Activated CD8-positive, alpha-beta T cell treated with anti-CD3 and anti-CD28 coated beads for 36 hours (primary cell): Measurements from ENCODE around the gene DMPK. TPM values are rescaled to one million over a fixed set of nuclear protein-coding genes. Genes with fewer than 3 reads are reported as not detected.

Source experiments
- ATAC-seq: fragments of 200-7000 bp; cut with Tn5 transposase; one replicate; pipeline ENCODE4 v1.10.0; 2021; ENCODE audit warnings: mild to moderate bottlenecking, moderate library complexity
- CTCF ChIA-PET: fragments of 350-600 bp; sonication (Branson Sonifier 250); formaldehyde crosslinking; loops from one replicate; lab custom pipeline; 2021; ENCODE audit warnings: antibody characterized with exemption; lab: Charles Lee
- POLR2A ChIA-PET: fragments of 350-600 bp; sonication (Branson Sonifier 250); formaldehyde crosslinking; loops from one replicate; lab custom pipeline; 2021; ENCODE audit warnings: antibody characterized with exemption; lab: Charles Lee
- DNase-seq: peaks from one replicate; pipeline ENCODE4 v3.0.0-alpha.2; 2020
- H3K27ac Mint-ChIP-seq: one replicate; pipeline ENCODE4 v1.8.0; 2021; ENCODE audit warnings: mild to moderate bottlenecking, mixed read lengths
- H3K27me3 Mint-ChIP-seq: one replicate; pipeline ENCODE4 v1.8.0; 2021; ENCODE audit warnings: mixed read lengths
- H3K36me3 Mint-ChIP-seq: one replicate; pipeline ENCODE4 v1.8.0; 2021; ENCODE audit warnings: low read depth, mixed read lengths
- H3K4me1 Mint-ChIP-seq: one replicate; pipeline ENCODE4 v1.8.0; 2021; ENCODE audit warnings: low read depth, mixed read lengths
- H3K4me3 Mint-ChIP-seq: one replicate; pipeline ENCODE4 v1.8.0; 2021; ENCODE audit warnings: mild to moderate bottlenecking, moderate library complexity, mixed read lengths
- H3K9me3 Mint-ChIP-seq: one replicate; pipeline ENCODE4 v1.8.0; 2021; ENCODE audit warnings: mixed read lengths
- intact Hi-C: fragments of 100-400 bp; cut with micrococcal nuclease; formaldehyde crosslinking; loops from one replicate; pipeline ENCODE4 v1.10.0; 2022
- total RNA-seq, 2 experiments: library from RNA; stranded (reverse); gene quantifications; one replicate each; pipeline ENCODE4 v1.2.3, GENCODE V29; 2021
- TF ChIP-seq, protein P1 (sequence below): fragments of 200-600 bp; IDR thresholded peaks from one replicate; pipeline ENCODE4 v1.8.0; 2022; ENCODE audit warnings: antibody characterized with exemption, mild to moderate bottlenecking

DMPK gene
- total RNA-seq, 2 experiments from 2014 or later: 5.8 to 8.0 TPM

DNA sequence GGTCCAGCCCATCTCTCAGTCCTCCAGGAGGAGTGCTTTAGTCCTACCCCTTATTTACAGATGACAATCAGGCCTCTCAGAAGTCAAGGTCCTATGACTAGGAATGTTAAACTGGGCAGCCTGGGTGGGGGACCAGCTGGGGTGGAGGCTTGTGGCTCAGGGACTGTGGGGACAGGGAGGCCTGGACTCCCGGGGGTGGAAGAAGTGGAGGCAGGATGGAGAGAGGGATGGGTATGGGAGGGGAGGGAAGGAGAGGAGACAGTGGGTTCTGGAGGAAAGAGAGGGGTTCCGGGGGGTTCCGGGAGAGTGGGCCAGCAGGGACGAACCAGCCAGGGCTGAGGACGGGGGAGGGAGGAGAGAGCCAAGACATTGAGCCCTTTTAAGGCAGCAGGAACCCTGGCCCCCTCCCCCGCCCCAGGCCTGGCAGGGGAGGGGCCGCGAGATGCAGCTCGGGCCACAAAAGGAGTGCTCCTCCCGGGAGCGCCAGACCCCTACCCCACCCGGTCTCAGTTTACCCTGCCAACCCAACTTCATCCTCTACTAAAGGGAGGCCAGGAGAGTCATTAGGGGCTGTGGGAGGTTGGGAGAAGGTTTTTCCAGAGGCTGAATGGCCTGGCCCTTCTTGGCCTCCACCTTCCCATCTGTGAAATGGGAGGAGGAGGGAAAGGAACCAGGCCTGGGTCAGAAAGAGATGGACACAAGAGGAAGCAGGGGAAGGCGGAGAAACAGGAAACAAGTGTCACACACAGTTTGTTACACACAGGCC, 1.7 kb downstream of the DMPK start:
- no peak for DNase-seq
- peaks cover 11% of the 10 kb centered on the region for H3K36me3 Mint-ChIP-seq
- TF ChIP-seq, protein P1, sequence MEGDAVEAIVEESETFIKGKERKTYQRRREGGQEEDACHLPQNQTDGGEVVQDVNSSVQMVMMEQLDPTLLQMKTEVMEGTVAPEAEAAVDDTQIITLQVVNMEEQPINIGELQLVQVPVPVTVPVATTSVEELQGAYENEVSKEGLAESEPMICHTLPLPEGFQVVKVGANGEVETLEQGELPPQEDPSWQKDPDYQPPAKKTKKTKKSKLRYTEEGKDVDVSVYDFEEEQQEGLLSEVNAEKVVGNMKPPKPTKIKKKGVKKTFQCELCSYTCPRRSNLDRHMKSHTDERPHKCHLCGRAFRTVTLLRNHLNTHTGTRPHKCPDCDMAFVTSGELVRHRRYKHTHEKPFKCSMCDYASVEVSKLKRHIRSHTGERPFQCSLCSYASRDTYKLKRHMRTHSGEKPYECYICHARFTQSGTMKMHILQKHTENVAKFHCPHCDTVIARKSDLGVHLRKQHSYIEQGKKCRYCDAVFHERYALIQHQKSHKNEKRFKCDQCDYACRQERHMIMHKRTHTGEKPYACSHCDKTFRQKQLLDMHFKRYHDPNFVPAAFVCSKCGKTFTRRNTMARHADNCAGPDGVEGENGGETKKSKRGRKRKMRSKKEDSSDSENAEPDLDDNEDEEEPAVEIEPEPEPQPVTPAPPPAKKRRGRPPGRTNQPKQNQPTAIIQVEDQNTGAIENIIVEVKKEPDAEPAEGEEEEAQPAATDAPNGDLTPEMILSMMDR: no peak
- intact Hi-C loops: no loop called here
- peaks cover 29% of the 10 kb centered on the region for H3K27me3 Mint-ChIP-seq
- peaks cover 17% of the 10 kb centered on the region for H3K4me1 Mint-ChIP-seq
- H3K27ac Mint-ChIP-seq: no peak overlapping the region
- ChIA-PET POLR2A (interaction anchor here (0.8 to 2.5 kb wide), 4 partner anchors 8 to 24 kb away, joined by 3 to 9 read pairs (median 3); partner anchors contain the start of gene SIX5), CTCF (interaction anchor here (0.7 to 1.6 kb wide), 2 partner anchors 10 to 11 kb away, joined by 3 to 4 read pairs; partner anchors contain the start of gene SIX5)
- H3K4me3 Mint-ChIP-seq: no peak overlapping the region
- ATAC-seq: no peak
- H3K9me3 Mint-ChIP-seq: no peaks in the 10 kb centered on the region

DNA sequence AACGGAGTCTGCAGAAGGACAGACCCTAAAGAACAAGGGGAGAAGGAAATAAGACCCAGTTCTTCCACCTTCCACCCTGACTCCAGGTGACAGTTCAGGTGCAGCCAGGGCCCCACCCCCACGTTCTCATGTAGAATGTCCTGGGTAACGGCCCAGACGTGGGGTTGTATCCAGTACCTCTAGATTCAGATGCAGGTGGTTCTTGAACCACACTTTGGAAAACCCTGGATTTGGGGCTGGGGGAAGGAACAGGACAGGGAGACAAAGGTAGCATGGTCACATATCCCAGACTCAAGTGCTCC, 2.2 kb downstream of the DMPK start:
- H3K4me3 Mint-ChIP-seq: no peak overlapping the region
- no peak for ATAC-seq
- peaks cover 11% of the 10 kb centered on the region for H3K36me3 Mint-ChIP-seq
- H3K4me1 Mint-ChIP-seq: peaks cover 17% of the 10 kb centered on the region
- H3K27me3 Mint-ChIP-seq: peaks cover 29% of the 10 kb centered on the region
- POLR2A ChIA-PET: interaction anchor here (0.8 to 2.5 kb wide), 3 partner anchors 8 to 24 kb away, joined by 3 to 9 read pairs (median 3); partner anchors contain the start of gene SIX5
- no peaks in the 10 kb centered on the region for H3K9me3 Mint-ChIP-seq
- no peak for DNase-seq
- TF ChIP-seq, protein P1: no peak
- no peak overlapping the region for H3K27ac Mint-ChIP-seq
- intact Hi-C loops: no loop called here
- CTCF ChIA-PET: interaction anchor here (0.7 kb wide), 1 partner anchor 9 kb away, joined by 3 read pairs; no protein-coding TSS in a partner anchor

DNA sequence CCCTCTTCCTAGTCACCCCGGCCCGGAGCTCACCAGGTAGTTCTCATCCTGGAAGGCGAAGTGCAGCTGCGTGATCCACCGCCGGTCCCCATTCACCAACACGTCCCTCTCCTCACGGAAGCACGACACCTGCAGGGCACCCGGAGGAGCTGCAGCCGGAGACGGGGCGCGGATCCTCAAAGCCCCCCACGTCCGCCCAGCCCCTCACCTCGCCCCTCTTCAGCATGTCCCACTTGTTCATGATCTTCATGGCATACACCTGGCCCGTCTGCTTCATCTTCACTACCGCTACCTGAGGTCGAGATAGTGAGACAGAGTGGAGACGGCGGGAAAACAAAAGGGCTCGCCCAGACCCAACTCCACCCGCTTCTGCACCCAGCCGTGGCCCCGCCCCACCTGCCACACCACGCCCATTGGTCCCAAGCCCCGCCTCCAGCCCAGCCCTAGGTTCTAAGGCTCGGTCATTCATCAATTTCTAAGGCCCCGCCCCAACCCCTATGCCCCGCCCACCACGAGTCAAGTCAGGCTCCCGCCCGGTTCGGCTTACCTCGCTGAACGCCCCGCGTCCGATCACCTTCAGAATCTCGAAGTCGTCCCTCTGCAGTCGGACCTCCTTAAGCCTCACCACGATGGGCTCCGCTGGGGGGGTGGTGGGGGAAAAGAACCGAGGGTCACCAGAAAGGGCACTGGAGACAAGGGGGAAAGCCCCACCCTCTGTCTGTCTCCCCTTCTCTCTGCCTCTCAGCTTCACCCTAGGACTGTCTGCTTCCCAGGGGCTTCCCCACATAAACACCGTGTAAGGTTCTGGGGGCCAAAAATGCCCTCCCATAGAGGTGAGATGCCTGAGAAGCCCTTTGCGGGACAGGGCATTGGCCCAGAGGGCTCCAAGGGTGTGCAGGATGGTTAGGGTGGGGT, 2.8 kb downstream of the DMPK start:
- Mint-ChIP-seq H3K4me1 (peaks cover 17% of the 10 kb centered on the region), H3K4me3 (peak overlapping the region; percentile 63), H3K36me3 (peaks cover 11% of the 10 kb centered on the region), H3K27ac (no peak overlapping the region), H3K27me3 (peaks cover 29% of the 10 kb centered on the region), H3K9me3 (no peaks in the 10 kb centered on the region)
- CTCF ChIA-PET: interaction anchor here (0.7 to 1.2 kb wide), 9 partner anchors 8 to 103 kb away, joined by 3 to 29 read pairs (median 4); partner anchors contain the start of gene SIX5
- intact Hi-C loops: no loop called here
- POLR2A ChIA-PET: interaction anchor here (0.7 to 2.8 kb wide), 6 partner anchors 9 to 19 kb away, joined by 3 to 10 read pairs (median 3); partner anchors contain the start of genes DMWD and SIX5
- TF ChIP-seq, protein P1: peak; percentile 81
- ATAC-seq: peak; percentile 98
- peak; percentile 96 for DNase-seq

DNA sequence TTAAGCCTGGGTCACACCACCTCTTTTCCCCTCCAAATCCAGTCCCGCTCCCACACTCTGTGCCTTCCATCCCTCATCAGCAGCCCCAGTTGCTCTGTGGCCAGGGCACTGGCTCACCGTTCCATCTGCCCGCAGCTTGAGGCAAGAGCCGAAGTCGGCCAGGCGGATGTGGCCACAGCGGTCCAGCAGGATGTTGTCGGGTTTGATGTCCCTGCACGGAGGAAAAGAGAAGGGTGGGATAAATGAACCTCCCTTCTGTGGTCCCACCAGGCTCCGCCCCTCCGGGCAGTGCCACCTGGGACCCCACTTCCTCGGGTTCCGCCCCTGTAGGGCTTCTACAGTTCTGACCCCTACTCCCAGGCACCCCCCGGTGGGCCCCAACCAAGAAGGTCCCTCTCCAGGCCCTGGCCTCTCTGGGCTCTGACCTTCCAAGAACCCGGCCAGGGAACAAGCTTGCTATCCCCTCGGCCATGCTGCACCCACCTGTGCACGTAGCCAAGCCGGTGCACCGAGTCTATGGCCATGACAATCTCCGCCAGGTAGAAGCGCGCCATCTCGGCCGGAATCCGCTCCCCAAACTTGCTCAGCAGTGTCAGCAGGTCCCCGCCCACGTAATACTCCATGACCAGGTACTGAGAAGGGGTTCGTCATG, 4.2 kb downstream of the DMPK start:
- POLR2A ChIA-PET: interaction anchor here (2.5 to 2.8 kb wide), 2 partner anchors 9 to 13 kb away, joined by 9 to 10 read pairs; partner anchors contain the start of gene SIX5
- H3K27me3 Mint-ChIP-seq: peaks cover 25% of the 10 kb centered on the region

More for the DNA sequence above, 4.2 kb downstream of the DMPK start:
- TF ChIP-seq, protein P1: no peak
- H3K36me3 Mint-ChIP-seq: peaks cover 11% of the 10 kb centered on the region
- H3K4me3 Mint-ChIP-seq: no peak overlapping the region
- ATAC-seq (no peak), DNase-seq (no peak)
- H3K27ac Mint-ChIP-seq: no peak overlapping the region
- intact Hi-C loops: no loop called here
- peaks cover 17% of the 10 kb centered on the region for H3K4me1 Mint-ChIP-seq
- no peaks in the 10 kb centered on the region for H3K9me3 Mint-ChIP-seq
- CTCF ChIA-PET: interaction anchor here (1.0 kb wide), 1 partner anchor 9 kb away, joined by 5 read pairs; the partner anchor contains the start of gene SIX5
